ENCODE results near the gene CYP8B1. TPM values are rescaled to one million over a fixed set of nuclear protein-coding genes. Genes with fewer than 3 reads are reported as not detected.

The CYP8B1 gene
- total RNA-seq, 4 donors from 2014 or later, result not detected

DNA sequence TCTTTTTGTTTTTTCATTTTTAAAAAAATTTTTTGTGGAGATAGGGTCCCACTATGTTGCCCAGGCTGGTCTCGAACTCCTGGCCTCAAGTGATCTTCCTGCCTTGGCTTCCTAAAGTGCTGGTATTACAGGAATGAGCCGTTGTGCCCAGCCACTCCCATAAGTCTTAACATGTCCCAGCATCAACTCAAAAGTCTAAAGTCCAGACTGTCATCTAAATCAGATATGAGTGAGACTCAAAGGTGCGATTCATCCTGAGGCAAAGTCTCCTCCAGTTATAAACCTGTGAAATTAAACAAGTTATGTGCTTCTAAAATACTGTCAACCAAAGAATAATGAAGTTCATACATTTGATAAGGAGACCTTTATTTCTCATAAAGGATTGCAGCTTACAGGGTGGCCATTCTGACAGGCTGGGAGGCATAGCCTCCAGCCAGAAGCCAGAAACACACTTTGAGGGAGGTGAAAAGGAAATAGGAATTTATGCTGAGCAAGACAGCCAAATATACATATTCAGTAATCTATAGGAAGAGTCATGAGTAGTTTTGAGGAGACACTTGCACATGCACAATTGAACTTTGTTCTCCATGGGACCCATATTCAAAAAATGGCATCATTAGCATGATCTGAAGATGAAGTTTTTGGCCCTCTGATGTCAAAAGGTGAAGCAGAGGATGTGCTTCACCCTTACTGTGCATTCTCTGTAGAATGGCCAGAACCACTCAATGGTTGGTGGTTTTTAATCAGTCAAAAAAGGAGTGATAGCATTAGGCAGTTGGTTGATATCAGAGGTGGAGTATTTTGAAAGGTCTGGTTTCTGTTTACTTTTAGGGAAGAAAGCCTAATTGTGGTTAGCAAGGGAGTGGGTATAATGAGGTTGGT is 19.3 kb upstream of the CYP8B1 start:
- H3K27me3 ChIP-seq, result no peaks in the 10 kb centered on the region
- WGBS, 2 donors, result 88 to 90% methylated on average over 3 of the region's 3 CpGs
- H3K27ac ChIP-seq, result no peak overlapping the region
- no peaks in the 10 kb centered on the region for H3K9me3 ChIP-seq
- H3K36me3 ChIP-seq, result no peaks in the 10 kb centered on the region
- DNase-seq (ENCODE audit: low spot score in 2 of 2), result no peak
- H3K4me1 ChIP-seq, result no peaks in the 10 kb centered on the region
- TF ChIP-seq, protein P1, sequence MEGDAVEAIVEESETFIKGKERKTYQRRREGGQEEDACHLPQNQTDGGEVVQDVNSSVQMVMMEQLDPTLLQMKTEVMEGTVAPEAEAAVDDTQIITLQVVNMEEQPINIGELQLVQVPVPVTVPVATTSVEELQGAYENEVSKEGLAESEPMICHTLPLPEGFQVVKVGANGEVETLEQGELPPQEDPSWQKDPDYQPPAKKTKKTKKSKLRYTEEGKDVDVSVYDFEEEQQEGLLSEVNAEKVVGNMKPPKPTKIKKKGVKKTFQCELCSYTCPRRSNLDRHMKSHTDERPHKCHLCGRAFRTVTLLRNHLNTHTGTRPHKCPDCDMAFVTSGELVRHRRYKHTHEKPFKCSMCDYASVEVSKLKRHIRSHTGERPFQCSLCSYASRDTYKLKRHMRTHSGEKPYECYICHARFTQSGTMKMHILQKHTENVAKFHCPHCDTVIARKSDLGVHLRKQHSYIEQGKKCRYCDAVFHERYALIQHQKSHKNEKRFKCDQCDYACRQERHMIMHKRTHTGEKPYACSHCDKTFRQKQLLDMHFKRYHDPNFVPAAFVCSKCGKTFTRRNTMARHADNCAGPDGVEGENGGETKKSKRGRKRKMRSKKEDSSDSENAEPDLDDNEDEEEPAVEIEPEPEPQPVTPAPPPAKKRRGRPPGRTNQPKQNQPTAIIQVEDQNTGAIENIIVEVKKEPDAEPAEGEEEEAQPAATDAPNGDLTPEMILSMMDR (IDR thresholded peaks at IDR 0.05), result no peak
- TF ChIP-seq EP300 (IDR thresholded peaks at IDR 0.05) (no peak), POLR2A (IDR thresholded peaks at IDR 0.05) (no peak)
- no peak overlapping the region for H3K4me3 ChIP-seq

DNA sequence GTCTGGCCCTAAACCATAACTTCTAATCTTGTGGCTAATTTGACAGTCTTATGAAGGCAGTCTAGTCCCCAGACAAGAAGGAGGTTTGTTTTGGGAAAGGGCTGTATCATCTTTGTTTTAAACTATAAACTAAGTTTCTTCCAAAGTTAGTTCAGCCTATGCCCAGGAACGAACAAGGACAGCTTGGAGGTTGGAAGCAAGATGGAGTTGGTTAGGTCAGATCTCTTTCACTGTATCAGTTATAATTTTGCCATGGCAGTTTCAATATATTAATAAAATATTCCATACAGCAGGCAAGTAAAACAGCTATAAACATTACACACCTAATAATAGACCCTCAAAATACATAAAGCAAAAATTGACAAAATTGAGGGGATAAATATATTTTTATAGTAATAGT is 17.1 kb upstream of the CYP8B1 start:
- no peaks in the 10 kb centered on the region for H3K4me1 ChIP-seq
- no peaks in the 10 kb centered on the region for H3K9me3 ChIP-seq
- TF ChIP-seq, protein P1 (IDR thresholded peaks at IDR 0.05), result no peak
- no peak for TF ChIP-seq POLR2A (IDR thresholded peaks at IDR 0.05)
- TF ChIP-seq EP300 (IDR thresholded peaks at IDR 0.05), result no peak
- no peak for DNase-seq (ENCODE audit: low spot score in 2 of 2)
- 79 to 82% methylated on average over 1 of the region's 1 CpG for WGBS, 2 donors
- no peaks in the 10 kb centered on the region for H3K27me3 ChIP-seq
- H3K4me3 ChIP-seq, result no peak overlapping the region
- no peaks in the 10 kb centered on the region for H3K36me3 ChIP-seq
- H3K27ac ChIP-seq, result no peak overlapping the region

DNA sequence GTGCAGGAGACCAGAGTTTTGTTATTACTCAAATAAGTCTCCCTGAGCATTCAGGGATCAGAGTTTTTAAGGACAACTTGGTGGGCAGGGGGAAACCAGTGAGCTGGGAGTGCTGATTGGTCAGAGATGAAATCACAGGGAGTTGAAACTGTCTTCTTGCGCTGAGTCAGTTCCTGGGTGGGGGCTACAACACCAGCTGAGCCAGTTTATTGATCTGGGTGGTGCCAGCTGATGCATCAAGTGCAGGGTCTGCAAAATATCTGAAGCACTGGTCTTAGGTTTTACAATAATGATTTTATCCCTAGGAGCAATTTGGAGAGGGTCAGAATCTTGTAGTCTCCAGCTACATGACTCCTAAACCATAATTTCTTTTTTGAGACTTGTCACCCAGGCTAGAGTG is 16.5 kb upstream of the CYP8B1 start:
- no peak for DNase-seq (ENCODE audit: low spot score in 2 of 2)
- Histone ChIP-seq H3K4me1 (no peaks in the 10 kb centered on the region), H3K27ac (no peak overlapping the region), H3K36me3 (no peaks in the 10 kb centered on the region), H3K4me3 (no peak overlapping the region), H3K27me3 (no peaks in the 10 kb centered on the region), H3K9me3 (no peaks in the 10 kb centered on the region)
- 95 to 100% methylated on average over 1 of the region's 1 CpG for WGBS, 2 donors
- no peak for TF ChIP-seq EP300 (IDR thresholded peaks at IDR 0.05)
- TF ChIP-seq, protein P1 (IDR thresholded peaks at IDR 0.05), result no peak
- no peak for TF ChIP-seq POLR2A (IDR thresholded peaks at IDR 0.05)

DNA sequence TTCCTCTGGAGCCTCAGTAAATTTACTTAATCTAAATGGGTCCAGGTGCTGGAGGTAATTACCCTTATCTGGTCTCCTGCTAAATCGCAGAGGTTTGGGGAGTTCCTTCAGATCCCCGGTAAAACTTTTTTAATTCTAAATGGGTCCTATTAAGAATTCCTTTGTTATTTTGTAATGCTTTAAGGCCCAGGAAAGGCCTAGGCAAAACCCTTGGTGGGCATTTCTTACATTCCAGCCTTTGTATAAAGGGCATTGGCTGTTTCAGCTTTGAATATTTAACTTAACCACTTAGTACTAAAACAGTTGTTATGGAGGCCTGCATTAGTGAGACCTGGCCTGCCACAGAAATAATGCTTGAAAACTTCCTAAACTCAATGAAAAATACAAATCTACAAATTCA is 15.4 kb upstream of the CYP8B1 start:
- H3K36me3 ChIP-seq, result no peaks in the 10 kb centered on the region
- no peak for DNase-seq (ENCODE audit: low spot score in 2 of 2)
- no peak overlapping the region for H3K27ac ChIP-seq
- H3K4me3 ChIP-seq, result no peak overlapping the region
- H3K4me1 ChIP-seq, result no peaks in the 10 kb centered on the region
- no peaks in the 10 kb centered on the region for H3K9me3 ChIP-seq
- 31 to 47% methylated on average over 2 of the region's 2 CpGs for WGBS, 2 donors
- TF ChIP-seq EP300 (IDR thresholded peaks at IDR 0.05) (no peak), POLR2A (IDR thresholded peaks at IDR 0.05) (no peak)
- TF ChIP-seq, protein P1 (IDR thresholded peaks at IDR 0.05), result no peak
- no peaks in the 10 kb centered on the region for H3K27me3 ChIP-seq

DNA sequence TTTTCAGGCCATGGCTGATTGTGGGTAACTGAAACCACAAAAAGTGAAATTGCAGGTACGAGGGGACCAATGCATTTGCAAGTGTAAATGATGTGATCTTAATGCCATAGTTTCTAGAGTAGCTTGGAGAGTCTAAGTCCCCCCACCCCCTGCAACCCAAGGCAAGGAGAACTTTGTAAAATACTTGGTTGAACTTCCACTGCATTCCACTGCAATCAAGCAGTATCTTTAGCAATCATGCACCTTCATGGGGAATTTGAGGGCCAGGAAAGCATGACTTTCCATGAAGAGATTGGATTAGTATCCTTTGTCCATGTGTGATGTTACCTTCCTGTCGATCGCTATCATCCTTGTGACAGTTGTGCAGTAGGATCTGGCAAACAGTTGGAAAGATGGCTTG is 11.4 kb upstream of the CYP8B1 start:
- Histone ChIP-seq H3K4me1 (no peaks in the 10 kb centered on the region), H3K4me3 (no peak overlapping the region), H3K36me3 (no peaks in the 10 kb centered on the region), H3K27ac (no peak overlapping the region), H3K27me3 (no peaks in the 10 kb centered on the region), H3K9me3 (no peaks in the 10 kb centered on the region)
- 74 to 90% methylated on average over 3 of the region's 3 CpGs for WGBS, 2 donors
- DNase-seq (ENCODE audit: low spot score in 2 of 2), result no peak
- TF ChIP-seq, protein P1 (IDR thresholded peaks at IDR 0.05), result no peak
- TF ChIP-seq POLR2A (IDR thresholded peaks at IDR 0.05), result no peak
- no peak for TF ChIP-seq EP300 (IDR thresholded peaks at IDR 0.05)

Measured in tibial nerve (tissue), 4 donors.